Measurements from ENCODE around the gene PXDN. TPM values are rescaled to one million over a fixed set of nuclear protein-coding genes. Genes with fewer than 3 reads are reported as not detected.
"Not testable (repeated sequence)": the region's sequence is repeated elsewhere in the genome, so short reads cannot be mapped to it uniquely, and the experiment has no call there.

PXDN gene
- polyA plus RNA-seq, 5 donors, result 160 to 184 (median 178) TPM

GRCh38 chr2:1634681-1635341, 109.5 kb downstream of the PXDN start:
- no peak for DNase-seq

DNA sequence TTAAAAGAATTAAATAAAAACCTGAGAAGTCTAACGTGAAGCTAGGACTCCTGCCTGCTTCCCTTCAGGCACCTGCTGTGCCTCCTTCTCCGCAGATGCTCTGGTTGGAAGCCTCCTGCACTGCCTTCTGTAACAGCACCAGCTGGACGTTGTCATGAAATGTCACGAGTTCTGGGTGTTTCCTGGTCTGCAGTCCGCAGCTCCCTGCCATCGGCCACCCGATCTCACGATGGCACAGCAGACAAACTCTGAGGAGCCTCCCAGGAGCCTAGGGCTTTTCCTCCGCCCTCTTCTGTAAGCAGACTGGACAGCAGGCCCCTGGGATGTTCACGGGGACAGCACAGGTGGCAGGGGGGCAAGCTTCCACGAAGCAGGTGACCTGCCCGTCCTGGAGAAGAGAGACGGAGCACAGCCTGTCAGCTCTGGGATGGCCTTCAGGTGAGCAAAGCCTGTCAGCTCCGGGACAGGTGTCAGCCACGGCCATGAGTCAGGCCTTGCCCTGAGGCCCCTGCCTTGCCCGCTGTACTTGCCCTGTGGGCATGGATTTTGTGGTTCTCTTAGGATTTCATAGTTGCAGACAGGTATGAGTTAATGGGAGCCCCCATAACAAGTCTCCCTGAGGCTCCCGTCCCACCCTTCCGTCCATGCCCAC, 110.3 kb downstream of the PXDN start:
- no peak for DNase-seq

- DNase-seq, result no peak
Observed at GRCh38 chr2:1633092-1633671, 111.1 kb downstream of the PXDN start.

DNA sequence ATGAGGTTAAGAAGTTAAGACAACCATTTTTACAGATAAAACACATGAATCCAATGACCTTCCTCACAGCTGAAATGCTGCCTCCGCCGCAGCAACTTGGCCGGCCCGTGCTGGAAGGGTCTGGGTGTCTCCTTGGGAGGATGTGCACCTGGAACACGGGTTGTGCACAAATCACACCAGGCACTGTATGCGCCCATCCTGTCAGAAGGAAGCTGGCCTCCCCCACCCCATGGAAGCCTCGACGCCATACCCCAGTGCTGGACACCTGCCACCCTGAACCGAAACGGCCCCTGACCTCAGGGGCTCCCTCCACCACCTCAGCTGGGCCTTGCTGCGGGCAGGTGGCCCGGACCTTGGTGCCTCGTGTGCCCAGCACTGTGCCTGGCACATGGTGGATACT, 111.8 kb downstream of the PXDN start:
- no peak for DNase-seq

DNA sequence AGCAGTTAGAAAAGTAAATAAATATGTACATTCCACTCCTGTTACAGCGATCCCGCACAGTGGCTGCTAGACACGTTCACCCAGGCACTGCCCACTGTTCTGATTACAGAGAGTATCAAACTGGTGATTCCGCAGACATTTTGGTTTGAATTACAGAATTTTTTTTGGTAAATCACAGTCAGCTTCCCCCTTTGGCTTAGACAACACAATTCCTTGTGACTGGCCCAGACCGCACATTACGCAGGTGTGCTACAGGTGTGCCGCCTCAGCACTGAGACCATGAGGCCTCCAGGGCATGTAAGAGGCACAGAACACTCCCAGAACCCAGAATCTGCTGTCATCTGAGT, 112.3 kb downstream of the PXDN start:
- DNase-seq, result no peak

DNA sequence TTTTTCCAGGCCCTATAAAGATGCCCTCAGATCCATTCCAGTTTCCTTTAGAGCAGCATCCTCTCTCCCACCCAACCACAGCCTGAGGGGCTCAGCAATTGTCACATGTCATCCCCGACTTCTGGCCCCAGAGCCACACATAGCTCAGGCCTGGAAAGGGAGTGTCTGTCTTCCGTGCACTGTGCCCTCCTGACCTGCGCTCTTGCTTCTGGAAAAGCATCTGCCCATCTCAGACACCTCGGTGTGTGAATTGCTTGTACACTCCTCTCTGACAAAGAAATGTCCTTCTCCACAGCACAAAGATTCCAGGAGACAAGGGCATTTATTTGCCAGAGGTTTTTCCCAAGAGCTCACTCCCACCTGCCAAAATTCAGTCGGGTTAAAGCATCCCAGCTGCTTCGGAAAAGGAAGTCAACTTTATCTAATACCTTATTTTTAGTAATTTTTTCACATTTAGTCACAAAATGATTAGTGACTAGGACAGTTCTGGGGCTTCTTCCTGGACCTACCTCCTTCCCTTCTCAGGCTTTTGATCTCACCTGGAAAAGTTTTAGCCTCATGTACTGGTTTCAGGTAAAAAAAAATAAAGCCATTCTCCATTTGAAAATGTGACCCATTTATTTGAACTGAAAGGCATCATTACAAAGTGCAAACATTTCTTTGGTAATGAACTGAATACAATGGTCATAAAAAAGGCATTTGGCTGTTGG, 112.9 kb downstream of the PXDN start:
- no peak for DNase-seq

GRCh38 chr2:1628893-1629292, 115.4 kb downstream of the PXDN start:
- peak in 1 of 2 donors; percentile 75 for DNase-seq

DNA sequence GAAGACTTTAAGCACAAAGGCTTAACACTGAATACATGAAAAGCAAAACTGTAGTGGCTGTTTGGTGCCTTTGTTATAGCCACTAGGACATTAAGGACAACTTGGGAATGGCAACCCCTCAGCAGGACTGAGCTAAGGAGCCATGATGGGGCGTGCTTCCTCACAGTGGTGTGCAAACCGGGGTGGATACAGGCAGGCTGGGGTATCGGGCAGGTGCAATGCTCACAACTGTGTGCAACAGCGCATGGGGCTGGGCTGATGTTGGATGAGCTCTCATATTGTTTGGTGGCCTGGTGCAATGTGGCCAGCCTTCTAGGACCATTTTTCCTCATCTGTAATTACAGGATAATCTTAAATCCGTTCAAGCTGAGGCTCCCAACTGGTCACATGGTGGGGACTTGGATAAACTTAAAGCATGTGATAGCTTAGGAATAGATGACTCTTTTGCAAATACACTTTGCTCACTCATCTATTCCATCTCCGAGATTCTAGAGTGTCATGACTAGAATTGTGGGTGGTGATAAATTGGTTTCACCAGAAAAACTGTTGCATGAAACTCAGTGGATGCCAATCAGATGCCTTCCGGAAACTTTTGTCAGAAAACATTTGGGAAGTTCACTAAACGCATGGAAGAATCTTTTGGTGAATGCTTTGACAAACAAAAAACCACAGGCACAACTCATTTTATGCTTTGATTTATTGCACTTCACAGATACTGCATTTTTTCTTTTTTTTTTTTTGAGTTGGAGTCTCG, 116.5 kb downstream of the PXDN start:
- no peak for DNase-seq

DNA sequence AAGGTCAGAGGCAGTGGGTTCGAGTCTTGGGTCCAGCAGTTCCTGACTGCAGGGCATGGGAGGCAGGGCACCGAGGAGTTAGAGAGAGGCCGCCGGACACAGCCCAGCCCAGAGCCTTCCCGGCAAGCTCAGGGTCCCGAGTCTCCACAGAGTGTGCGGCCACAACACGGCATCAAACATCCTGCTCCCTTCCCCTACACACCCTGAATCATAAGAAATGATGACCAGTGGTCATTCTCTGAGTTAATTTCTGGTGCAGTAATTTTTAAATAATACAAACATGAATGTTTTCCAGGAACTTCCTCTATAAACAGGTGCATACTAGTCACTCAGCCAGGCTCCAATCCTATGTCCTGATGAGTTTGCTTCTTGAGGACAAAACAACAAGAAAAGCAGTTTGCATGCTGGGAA, 118.0 kb downstream of the PXDN start:
- no peak for DNase-seq

- DNase-seq, result no peak
Observed at GRCh38 chr2:1625281-1626001, 118.9 kb downstream of the PXDN start.

GRCh38 chr2:1623906-1624445, 120.3 kb downstream of the PXDN start:
- no peak for DNase-seq

DNA sequence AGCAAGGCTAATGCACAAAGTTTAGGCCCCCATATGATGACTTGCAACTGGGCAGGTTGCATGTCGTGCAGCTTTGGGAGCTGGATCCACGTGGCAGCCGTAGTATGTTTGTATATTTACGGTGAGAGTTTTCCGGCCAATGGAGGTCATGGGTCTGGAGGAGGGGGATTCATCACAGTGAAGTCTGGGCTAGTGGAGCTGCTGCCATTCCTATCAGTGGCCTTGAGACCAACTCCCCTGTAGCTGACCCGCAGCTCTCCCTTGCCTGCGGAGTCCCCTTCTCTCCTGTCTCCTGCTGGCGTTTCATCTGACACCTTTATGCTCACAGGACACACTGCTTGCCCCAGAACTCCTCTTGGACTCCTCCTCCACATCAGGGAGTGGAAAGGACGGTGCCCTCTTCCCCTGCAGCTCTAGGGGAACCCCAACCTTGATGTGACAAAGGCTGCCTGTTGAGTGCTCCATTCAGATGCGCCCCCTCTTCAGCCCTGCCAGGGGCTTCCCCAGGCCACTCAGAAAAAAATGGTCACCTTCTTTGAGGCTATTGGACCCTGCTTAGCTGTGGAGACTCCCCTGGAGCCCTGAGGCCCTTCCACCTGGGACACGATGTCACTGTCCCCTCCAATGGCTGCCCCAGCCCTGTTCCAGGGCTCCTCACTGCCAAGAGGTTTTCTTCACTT, 121.7 kb downstream of the PXDN start:
- no peak for DNase-seq

- DNase-seq, result not testable (repeated sequence)
Observed at GRCh38 chr2:1621976-1622375, 122.3 kb downstream of the PXDN start.

DNA sequence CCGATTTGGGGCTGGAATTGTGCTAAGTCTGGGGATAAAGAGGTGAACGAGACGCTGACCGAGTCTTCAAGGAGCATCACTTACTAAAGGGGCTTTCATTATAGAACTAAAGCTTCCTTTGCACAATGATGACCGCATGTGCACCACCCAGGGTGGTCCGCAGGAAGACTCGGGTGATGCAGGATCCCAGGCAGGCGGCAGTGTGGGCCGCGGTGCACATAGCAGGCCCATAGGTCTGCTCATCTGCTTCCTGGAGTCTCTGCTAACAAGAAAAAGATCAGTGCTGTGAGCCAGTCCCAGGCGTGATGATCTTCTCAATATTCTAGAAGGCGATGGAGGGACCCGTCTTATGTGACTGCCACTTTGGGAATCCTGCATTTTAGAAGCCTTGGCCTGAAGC, 122.8 kb downstream of the PXDN start:
- DNase-seq, result no peak

DNA sequence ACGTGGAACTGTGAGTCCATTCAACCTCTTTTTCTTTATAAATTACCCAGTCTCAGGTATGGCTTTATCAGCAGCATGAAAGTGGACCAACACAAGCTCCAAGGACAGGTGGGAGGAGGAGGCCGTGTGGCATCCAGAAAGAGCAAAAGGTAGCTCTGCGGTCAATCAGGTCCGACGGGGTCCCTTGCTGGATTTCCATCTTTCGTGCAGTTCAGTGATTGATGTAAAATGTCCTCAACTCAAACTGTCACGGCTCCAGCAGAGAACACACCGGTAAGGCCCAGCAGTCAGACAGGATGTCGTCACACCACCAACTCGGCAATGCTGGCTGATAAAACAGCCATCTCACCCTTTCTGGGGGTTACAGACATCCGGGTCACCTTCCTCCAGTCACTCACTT, 123.3 kb downstream of the PXDN start:
- no peak for DNase-seq

GRCh38 chr2:1620081-1620480, 124.2 kb downstream of the PXDN start:
- no peak for DNase-seq

GRCh38 chr2:1619556-1619955, 124.8 kb downstream of the PXDN start:
- DNase-seq, result no peak

DNA sequence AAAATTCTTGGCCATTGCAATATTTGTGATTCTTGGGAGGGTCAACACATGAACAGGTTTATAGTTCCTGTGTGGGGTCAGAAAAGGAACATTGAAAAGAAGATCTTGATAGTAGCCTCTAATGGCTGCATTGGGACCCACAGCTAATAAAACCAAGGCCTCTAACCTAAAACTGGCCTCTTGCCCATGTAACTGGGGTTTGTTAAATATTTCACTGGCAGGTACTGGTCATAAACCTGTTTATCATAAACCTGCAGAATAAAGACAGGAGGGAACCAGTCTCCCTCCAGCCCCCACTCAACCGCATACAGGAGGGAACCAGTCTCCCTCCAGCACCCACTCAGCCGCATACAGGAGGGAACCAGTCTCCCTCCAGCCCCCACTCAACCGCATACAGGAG, 125.3 kb downstream of the PXDN start:
- DNase-seq, result no peak

GRCh38 chr2:1618191-1618961, 125.9 kb downstream of the PXDN start:
- DNase-seq, result no peak
